Activated naive CD4-positive, alpha-beta T cell treated with anti-CD3 and anti-CD28 coated beads for 36 hours (primary cell): Measurements from ENCODE around the gene LYRM4. TPM values are rescaled to one million over a fixed set of nuclear protein-coding genes. Genes with fewer than 3 reads are reported as not detected.

Experiments used
- CTCF ChIA-PET: fragments of 350-600 bp; sonication (Branson Sonifier 250); formaldehyde crosslinking; loops from one replicate; lab custom pipeline; 2021; ENCODE audit warnings: antibody characterized with exemption; lab: Charles Lee
- DNase-seq: peaks from one replicate; pipeline ENCODE4 v3.0.0-alpha.2; 2020
- H3K27ac Mint-ChIP-seq: one replicate; pipeline ENCODE4 v1.8.0; 2021; ENCODE audit warnings: mild to moderate bottlenecking, mixed read lengths
- H3K27me3 Mint-ChIP-seq: one replicate; pipeline ENCODE4 v1.8.0; 2021; ENCODE audit warnings: low read depth, mixed read lengths
- H3K36me3 Mint-ChIP-seq: one replicate; pipeline ENCODE4 v1.8.0; 2021; ENCODE audit warnings: low read depth, mixed read lengths
- H3K4me1 Mint-ChIP-seq: one replicate; pipeline ENCODE4 v1.8.0; 2021; ENCODE audit warnings: low read depth, mixed read lengths
- H3K4me3 Mint-ChIP-seq: one replicate; pipeline ENCODE4 v1.8.0; 2021; ENCODE audit warnings: mild to moderate bottlenecking, moderate library complexity, mixed read lengths
- H3K9me3 Mint-ChIP-seq: one replicate; pipeline ENCODE4 v1.8.0; 2021; ENCODE audit warnings: mixed read lengths
- intact Hi-C: fragments of 100-400 bp; cut with micrococcal nuclease; formaldehyde crosslinking; loops from one replicate; pipeline ENCODE4 v1.15.1; 2023
- total RNA-seq, 2 experiments: library from RNA; stranded (reverse); gene quantifications; one replicate each; pipeline ENCODE4 v1.2.3, GENCODE V29; 2021

The LYRM4 gene
- 10 to 100 TPM; 46.2 to 51.6 TPM for total RNA-seq

DNA sequence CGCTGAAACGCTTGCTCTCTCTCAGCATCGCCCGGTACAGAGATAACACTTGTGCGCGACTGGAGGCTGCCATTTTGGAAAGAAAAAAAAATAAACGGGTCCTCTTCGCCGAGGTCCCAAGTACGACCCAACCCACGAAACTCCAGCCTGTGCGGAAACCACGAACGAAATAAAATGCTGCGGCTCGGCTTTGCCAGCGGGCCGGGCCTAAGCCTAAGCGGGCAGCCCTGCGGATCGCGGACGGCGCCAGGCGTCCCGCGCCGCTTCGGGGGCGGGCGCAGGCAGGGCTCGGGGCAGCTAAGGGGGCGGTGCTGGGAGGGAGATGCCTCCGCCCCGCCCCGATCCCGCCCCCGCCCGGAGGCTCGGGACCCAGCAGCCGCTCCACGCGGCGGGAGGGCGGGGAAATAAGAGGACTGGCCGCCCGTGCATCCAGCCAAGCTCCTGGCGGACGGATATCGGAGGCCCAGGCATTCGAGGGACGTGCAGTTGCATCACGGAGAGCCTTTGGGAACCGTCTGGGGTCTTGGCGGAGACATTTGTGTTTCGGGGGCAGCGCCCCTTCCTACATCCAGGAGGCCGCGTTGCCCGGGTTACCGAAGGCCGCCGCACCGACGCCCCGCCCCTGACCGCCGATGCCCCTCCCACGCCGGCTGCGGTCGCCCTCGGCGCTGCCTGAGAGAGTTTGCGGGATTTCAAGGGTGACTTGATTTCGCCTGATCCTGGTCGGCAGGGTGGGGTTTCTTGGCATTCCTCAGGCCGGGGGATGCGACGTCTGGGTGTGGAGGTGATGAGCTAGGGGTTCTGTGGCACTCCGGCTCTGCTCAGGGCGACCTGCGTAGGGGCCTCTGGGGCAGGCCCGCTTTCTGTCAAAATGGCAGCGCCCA lies at the start of gene LYRM4, which contains the start of gene FARS2:
Gene LYRM4 (minus strand): TSS at position 290 of the 884 bp plus-strand sequence. CDS start 217 bp downstream, at position 73.
Gene FARS2 (plus strand): TSS at position 853 of the 884 bp plus-strand sequence.
- H3K27me3 Mint-ChIP-seq: no peaks in the 10 kb centered on the region
- H3K4me1 Mint-ChIP-seq: peaks cover 28% of the 10 kb centered on the region
- CTCF ChIA-PET: no interaction called here
- no peaks in the 10 kb centered on the region for H3K9me3 Mint-ChIP-seq
- peaks cover 14% of the 10 kb centered on the region for H3K36me3 Mint-ChIP-seq
- H3K4me3 Mint-ChIP-seq: peak within 1 kb of the TSS; percentile 95
- intact Hi-C loops: loop anchor here (1.0 to 5.0 kb wide), 7 partner anchors 19 to 258 kb away; no protein-coding TSS in a partner anchor
- peak within 1 kb of the TSS; percentile 99 for H3K27ac Mint-ChIP-seq
- peak; percentile 89 for DNase-seq

- Mint-ChIP-seq H3K27me3 (no peaks in the 10 kb centered on the region), H3K9me3 (no peaks in the 10 kb centered on the region), H3K36me3 (no peaks in the 10 kb centered on the region), H3K4me1 (peaks cover 8% of the 10 kb centered on the region), H3K4me3 (no peak overlapping the region), H3K27ac (no peak overlapping the region)
- intact Hi-C loops: loop anchor here (10.0 kb wide), 1 partner anchor 87 kb away; no protein-coding TSS in a partner anchor
- no peak for DNase-seq
- CTCF ChIA-PET: no interaction called here
Measured at GRCh38 chr6:5308066-5308465, 47.3 kb upstream of the LYRM4 start.

- CTCF ChIA-PET: no interaction called here
- no peaks in the 10 kb centered on the region for H3K27me3 Mint-ChIP-seq
- no peak overlapping the region for H3K27ac Mint-ChIP-seq
- H3K4me1 Mint-ChIP-seq: peaks cover 18% of the 10 kb centered on the region
- H3K36me3 Mint-ChIP-seq: no peaks in the 10 kb centered on the region
- intact Hi-C loops: loop anchor here (10.0 kb wide), 1 partner anchor 88 kb away; no protein-coding TSS in a partner anchor
- H3K9me3 Mint-ChIP-seq: no peaks in the 10 kb centered on the region
- no peak for DNase-seq
- H3K4me3 Mint-ChIP-seq: no peak overlapping the region
Measured at GRCh38 chr6:5307058-5307457, 46.3 kb upstream of the LYRM4 start.

DNA sequence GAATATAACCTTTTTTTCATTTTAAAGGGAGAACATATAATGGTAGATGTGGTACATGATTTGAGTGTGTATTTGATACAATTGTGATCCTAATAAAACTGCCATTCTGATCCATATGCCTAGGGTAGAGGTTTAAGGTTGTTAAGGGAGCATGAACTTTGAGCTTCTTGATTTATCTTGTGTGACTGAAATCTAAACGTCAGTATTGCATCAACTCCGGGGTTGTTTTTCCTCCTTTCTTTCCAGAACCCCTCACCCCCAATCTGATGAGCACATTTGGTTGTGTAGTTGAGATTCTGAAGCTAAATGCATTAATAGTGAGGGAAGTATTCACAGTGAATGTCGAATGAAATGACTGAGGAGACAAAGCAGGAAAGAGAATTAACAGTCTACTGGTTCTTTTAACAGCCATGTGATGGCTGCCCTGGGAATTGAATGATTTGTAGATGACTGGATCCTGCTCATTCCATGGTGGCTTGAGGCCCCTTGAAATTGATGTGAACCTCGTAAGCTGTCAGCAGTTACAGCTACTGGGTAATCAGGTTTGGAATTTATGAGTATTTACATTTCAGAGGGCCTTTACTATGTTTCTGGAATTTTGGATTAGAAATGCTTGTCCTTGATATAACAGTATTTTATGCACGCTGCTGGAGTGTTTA lies 45.3 kb upstream of the LYRM4 start:
- Mint-ChIP-seq H3K27ac (no peak overlapping the region), H3K4me1 (peaks cover 26% of the 10 kb centered on the region), H3K9me3 (no peaks in the 10 kb centered on the region), H3K4me3 (no peak overlapping the region), H3K36me3 (no peaks in the 10 kb centered on the region), H3K27me3 (no peaks in the 10 kb centered on the region)
- DNase-seq: no peak
- intact Hi-C loops: loop anchor here (10.0 kb wide), 1 partner anchor 89 kb away; no protein-coding TSS in a partner anchor
- CTCF ChIA-PET: interaction anchor here (0.6 to 0.8 kb wide), 2 partner anchors 44 to 162 kb away, joined by 3 read pairs; no protein-coding TSS in a partner anchor

DNA sequence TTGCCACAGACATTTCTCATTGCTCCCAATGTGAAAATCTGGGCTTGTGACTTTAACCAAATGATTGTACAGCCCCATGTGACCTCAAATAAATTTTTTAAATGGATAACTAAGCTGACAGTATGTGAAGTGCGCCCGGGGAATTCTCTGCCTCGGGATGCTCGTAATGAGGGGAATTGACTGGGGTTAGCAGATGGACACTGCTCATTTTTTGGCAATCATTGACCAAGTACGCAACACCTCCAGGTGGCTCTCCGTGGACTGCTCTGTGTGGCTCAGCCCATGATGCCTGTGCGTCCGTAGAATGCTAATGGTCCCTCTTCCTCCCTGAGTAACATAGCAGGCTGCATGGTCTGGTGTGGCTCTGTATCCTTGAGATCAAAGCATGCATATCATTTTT lies 42.9 kb upstream of the LYRM4 start:
- H3K9me3 Mint-ChIP-seq: no peaks in the 10 kb centered on the region
- no peaks in the 10 kb centered on the region for H3K27me3 Mint-ChIP-seq
- no peak overlapping the region for H3K27ac Mint-ChIP-seq
- H3K4me3 Mint-ChIP-seq: no peak overlapping the region
- no peak for DNase-seq
- CTCF ChIA-PET: interaction anchor here (0.6 to 4.1 kb wide), 7 partner anchors 16 to 162 kb away, joined by 3 to 26 read pairs (median 5); no protein-coding TSS in a partner anchor
- no peaks in the 10 kb centered on the region for H3K36me3 Mint-ChIP-seq
- H3K4me1 Mint-ChIP-seq: peaks cover 36% of the 10 kb centered on the region
- intact Hi-C loops: loop anchor here (1.0 to 10.0 kb wide), 4 partner anchors 43 to 160 kb away; partner anchors contain the start of gene LYRM4

- Mint-ChIP-seq H3K27ac (peak overlapping the region; percentile 59), H3K9me3 (no peaks in the 10 kb centered on the region), H3K4me1 (peaks cover 36% of the 10 kb centered on the region), H3K4me3 (no peak overlapping the region), H3K36me3 (no peaks in the 10 kb centered on the region), H3K27me3 (no peaks in the 10 kb centered on the region)
- intact Hi-C loops: loop anchor here (1.0 to 10.0 kb wide), 6 partner anchors 23 to 160 kb away; partner anchors contain the start of gene LYRM4
- DNase-seq: peak; percentile 73
- CTCF ChIA-PET: interaction anchor here (0.6 to 4.1 kb wide), 10 partner anchors 9 to 162 kb away, joined by 3 to 26 read pairs (median 4); no protein-coding TSS in a partner anchor
Measured at GRCh38 chr6:5302995-5303622, 42.4 kb upstream of the LYRM4 start.

GRCh38 chr6:5302220-5302946 lies 41.6 kb upstream of the LYRM4 start:
- H3K36me3 Mint-ChIP-seq: no peaks in the 10 kb centered on the region
- no peaks in the 10 kb centered on the region for H3K9me3 Mint-ChIP-seq
- no peaks in the 10 kb centered on the region for H3K27me3 Mint-ChIP-seq
- DNase-seq: peak; percentile 57
- peak overlapping the region; percentile 59 for H3K27ac Mint-ChIP-seq
- H3K4me3 Mint-ChIP-seq: peak overlapping the region; percentile 35
- CTCF ChIA-PET: interaction anchor here (0.6 to 4.1 kb wide), 9 partner anchors 9 to 161 kb away, joined by 3 to 26 read pairs (median 3); no protein-coding TSS in a partner anchor
- H3K4me1 Mint-ChIP-seq: peaks cover 36% of the 10 kb centered on the region
- intact Hi-C loops: loop anchor here (1.0 to 10.0 kb wide), 3 partner anchors 22 to 128 kb away; no protein-coding TSS in a partner anchor

- CTCF ChIA-PET: no interaction called here
- Mint-ChIP-seq H3K27me3 (no peaks in the 10 kb centered on the region), H3K36me3 (peaks cover 6% of the 10 kb centered on the region), H3K4me1 (peaks cover 32% of the 10 kb centered on the region), H3K27ac (no peak overlapping the region), H3K9me3 (no peaks in the 10 kb centered on the region), H3K4me3 (no peak overlapping the region)
- intact Hi-C loops: loop anchor here (10.0 kb wide), 1 partner anchor 95 kb away; no protein-coding TSS in a partner anchor
- no peak for DNase-seq
Measured at GRCh38 chr6:5300206-5300764, 39.5 kb upstream of the LYRM4 start.

GRCh38 chr6:5295623-5296022 lies 34.9 kb upstream of the LYRM4 start:
- no peak for DNase-seq
- no peak overlapping the region for H3K27ac Mint-ChIP-seq
- CTCF ChIA-PET: interaction anchor here (1.1 kb wide), 1 partner anchor 152 kb away, joined by 3 read pairs; no protein-coding TSS in a partner anchor
- intact Hi-C loops: no loop called here
- H3K36me3 Mint-ChIP-seq: peaks cover 6% of the 10 kb centered on the region
- no peak overlapping the region for H3K4me3 Mint-ChIP-seq
- H3K4me1 Mint-ChIP-seq: peaks cover 30% of the 10 kb centered on the region
- H3K9me3 Mint-ChIP-seq: no peaks in the 10 kb centered on the region
- no peaks in the 10 kb centered on the region for H3K27me3 Mint-ChIP-seq

DNA sequence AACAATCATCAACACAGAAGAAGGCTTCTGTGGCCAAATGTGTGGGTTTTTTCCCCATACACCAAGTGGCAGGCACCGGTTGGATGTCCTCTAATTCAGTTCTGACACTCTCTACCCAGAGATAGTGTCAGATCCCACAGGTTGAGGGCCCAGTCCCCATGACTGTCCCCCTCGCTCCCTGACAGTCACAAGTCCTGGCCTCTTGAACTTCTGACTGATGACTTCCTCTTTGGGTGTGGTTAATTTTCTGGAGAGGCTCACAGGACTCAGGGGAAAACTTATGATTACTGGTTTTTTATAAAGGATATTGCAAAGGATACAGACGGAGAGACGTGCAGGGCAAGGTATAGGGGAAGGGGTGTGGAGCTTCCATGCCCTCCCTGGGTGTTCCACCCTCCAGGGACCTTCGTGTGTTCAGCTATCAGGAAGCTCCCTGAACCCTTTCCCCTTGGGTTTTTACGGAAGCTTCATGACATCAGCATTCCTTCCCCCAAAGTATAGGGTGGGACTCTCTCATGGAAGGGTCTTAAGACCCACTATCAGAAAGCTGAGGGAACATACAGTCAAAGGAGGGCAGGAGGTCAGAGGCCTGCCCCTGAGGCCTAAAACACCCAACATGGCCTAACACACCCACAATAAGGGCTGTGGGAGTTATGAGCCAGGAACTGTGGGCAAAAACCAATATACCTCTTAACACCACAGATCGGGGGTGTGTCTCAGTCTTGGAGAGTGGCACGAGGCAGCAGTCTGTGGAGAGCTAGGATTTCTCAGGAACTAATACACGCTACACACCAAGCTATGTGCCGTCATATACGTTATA lies 33.9 kb upstream of the LYRM4 start:
- peaks cover 30% of the 10 kb centered on the region for H3K4me1 Mint-ChIP-seq
- H3K36me3 Mint-ChIP-seq: peaks cover 6% of the 10 kb centered on the region
- no peak overlapping the region for H3K27ac Mint-ChIP-seq
- no peaks in the 10 kb centered on the region for H3K27me3 Mint-ChIP-seq
- CTCF ChIA-PET: no interaction called here
- no peak overlapping the region for H3K4me3 Mint-ChIP-seq
- DNase-seq: no peak
- no peaks in the 10 kb centered on the region for H3K9me3 Mint-ChIP-seq
- intact Hi-C loops: no loop called here
